Endothelial cell of umbilical vein (primary cell): ENCODE data around the gene RUSF1. TPM values are rescaled to one million over a fixed set of nuclear protein-coding genes. Genes with fewer than 3 reads are reported as not detected.

Source experiments
- BruUV-seq: library from RNA; stranded (reverse); fragments of 400-500 nt; replicated peaks from 2 replicates; lab custom pipeline; 2021; lab: Mats Ljungman, UMichigan
- CTCF ChIA-PET: fragments of 300-600, 350-600 bp; sonication (Branson Sonifier 250); formaldehyde crosslinking; loops from one replicate; lab custom pipeline; 2021; ENCODE audit warnings: antibody characterized with exemption, inconsistent platforms; lab: Charles Lee
- POLR2A ChIA-PET: fragments of 300-600, 350-600 bp; sonication (Branson Sonifier 250); formaldehyde crosslinking; loops from one replicate; lab custom pipeline; 2021; ENCODE audit warnings: antibody characterized with exemption, inconsistent platforms; lab: Charles Lee
- DNase-seq: peaks from one replicate; pipeline ENCODE4 v3.0.0-alpha.2; 2011; ENCODE audit warnings: low read depth, low spot score
- FAIRE-seq: peaks from 2 replicates; lab custom pipeline; 2011; peaks lifted over from hg19 to GRCh38; lab: Jason Lieb, UNC
- H2AFZ ChIP-seq: 2 replicates; pipeline ENCODE4 v1.6.0; 2012; ENCODE audit warnings: low read depth, low read length, control low read depth, inconsistent platforms
- H3K27ac ChIP-seq: 2 replicates; pipeline ENCODE4 v1.5.1; 2011; ENCODE audit warnings: low read depth, mild to moderate bottlenecking, control low read depth, low read length, moderate library complexity; ENCODE audit not compliant: insufficient read depth
- H3K27me3 ChIP-seq, 2 experiments: 2 replicates each; pipeline versions ENCODE4 v1.6.0 to v1.6.1; 2011; ENCODE audit warnings: low read length in 2 of 2, mixed read lengths in 1 of 2; ENCODE audit not compliant: control insufficient read depth in 2 of 2, insufficient read depth in 2 of 2
- H3K36me3 ChIP-seq, 2 experiments: 2 replicates in 1 of 2; 3 replicates in 1 of 2; pipeline ENCODE4 v1.5.1; 2011; ENCODE audit warnings: low read length in 2 of 2, mild to moderate bottlenecking in 1 of 2, moderate library complexity in 1 of 2; ENCODE audit not compliant: control insufficient read depth in 2 of 2, insufficient read depth in 2 of 2; ENCODE audit errors: extremely low read depth in 1 of 2
- H3K4me1 ChIP-seq: 3 replicates; pipeline ENCODE4 v1.5.1; 2011; ENCODE audit warnings: mild to moderate bottlenecking, low read length; ENCODE audit not compliant: control insufficient read depth, insufficient read depth; ENCODE audit errors: extremely low read depth
- H3K4me2 ChIP-seq: 2 replicates; pipeline ENCODE4 v1.6.1; 2011; ENCODE audit warnings: low read length, control low read depth, mixed read lengths; ENCODE audit not compliant: insufficient read depth
- H3K4me3 ChIP-seq, 3 experiments: fragments of 200-600 bp in 1 of 3; sonication (generic), shearing (Covaris generic) in 1 of 3; replicated peaks in 1 of 3; 2 replicates each; pipeline ENCODE4 v1.5.1; 2011 to 2016; ENCODE audit warnings: control low read depth in 3 of 3, low read length in 3 of 3, mild to moderate bottlenecking in 2 of 3, inconsistent platforms in 1 of 3, low read depth in 1 of 3, moderate library complexity in 1 of 3; ENCODE audit not compliant: insufficient read depth in 1 of 3
- H3K79me2 ChIP-seq: 2 replicates; pipeline ENCODE4 v1.6.0; 2012; ENCODE audit warnings: low read length, inconsistent platforms; ENCODE audit not compliant: control insufficient read depth, insufficient read depth
- H3K9ac ChIP-seq: replicated peaks from 2 replicates; pipeline ENCODE3; 2011; ENCODE audit warnings: low read length, control low read depth; ENCODE audit not compliant: insufficient read depth; ENCODE audit errors: extremely low read depth
- H3K9me1 ChIP-seq: replicated peaks from 3 replicates; pipeline ENCODE4 v1.6.0; 2011; ENCODE audit warnings: mild to moderate bottlenecking, low read length; ENCODE audit not compliant: control insufficient read depth, insufficient read depth; ENCODE audit errors: extremely low read depth
- H3K9me3 ChIP-seq: replicated peaks from 2 replicates; pipeline ENCODE4 v1.5.1; 2012; ENCODE audit warnings: low read length, inconsistent platforms; ENCODE audit not compliant: control insufficient read depth, insufficient read depth
- H4K20me1 ChIP-seq: replicated peaks from 2 replicates; pipeline ENCODE3; 2011; ENCODE audit warnings: mild to moderate bottlenecking, low read length; ENCODE audit not compliant: control insufficient read depth, insufficient read depth; ENCODE audit errors: extremely low read depth
- CTCF ChIP-seq, 2 donors: IDR thresholded peaks; 1 replicate in 1 of 2; 2 replicates in 1 of 2; pipeline ENCODE4 v1.5.1; 2011; ENCODE audit warnings: low read length in 2 of 2, mild to moderate bottlenecking in 2 of 2, moderate library complexity in 2 of 2, control low read depth in 1 of 2, inconsistent platforms in 1 of 2, low read depth in 1 of 2; ENCODE audit not compliant: insufficient read depth in 1 of 2; ENCODE audit errors: extremely low read depth in 1 of 2
- EZH2 ChIP-seq: IDR thresholded peaks from 2 replicates; pipeline ENCODE4 v1.6.1; 2012; ENCODE audit warnings: borderline replicate concordance, low read depth, mild to moderate bottlenecking, moderate library complexity, low read length, inconsistent platforms; ENCODE audit not compliant: severe bottlenecking
- FOS ChIP-seq: IDR thresholded peaks from 2 replicates; pipeline ENCODE4 v1.6.1; 2011; ENCODE audit warnings: mild to moderate bottlenecking, low read length, moderate library complexity, borderline replicate concordance; ENCODE audit not compliant: insufficient read depth
- GATA2 ChIP-seq: IDR thresholded peaks from 2 replicates; pipeline ENCODE4 v1.7.0; 2011; ENCODE audit warnings: low read depth, mild to moderate bottlenecking, moderate library complexity, mixed read lengths, low read length; ENCODE audit not compliant: insufficient read length, insufficient read depth
- JUN ChIP-seq: IDR thresholded peaks from 2 replicates; pipeline ENCODE4 v1.6.1; 2011; ENCODE audit warnings: borderline replicate concordance, low read depth; ENCODE audit not compliant: insufficient read length, insufficient read depth
- MYC ChIP-seq: IDR thresholded peaks from one replicate; pipeline ENCODE4 v1.6.1; 2011; ENCODE audit warnings: mild to moderate bottlenecking, low read depth, low read length
- POLR2A ChIP-seq: IDR thresholded peaks from 2 replicates; pipeline ENCODE4 v1.6.1; 2012; ENCODE audit warnings: low read depth, mild to moderate bottlenecking, control low read depth, low read length
- POLR2AphosphoS5 ChIP-seq: IDR thresholded peaks from 2 replicates; pipeline ENCODE4 v1.6.1; 2012; ENCODE audit warnings: low read depth, mild to moderate bottlenecking, control low read depth, low read length, moderate library complexity; ENCODE audit not compliant: insufficient read depth
- dilution Hi-C: fragments of 300-500 bp; cut with MboI; formaldehyde crosslinking; loops from one replicate; pipeline ENCODE4 v1.15.0; 2019; ENCODE audit warnings: low sequenced_read_pairs; ENCODE audit not compliant: extremely low pct_ligation_motif_present
- intact Hi-C: fragments of 100-400 bp; cut with micrococcal nuclease; formaldehyde crosslinking; loops from one replicate; pipeline ENCODE4 v1.10.0; 2022
- polyA plus RNA-seq, 4 experiments: library from polyadenylated mRNA; depleted of rRNA in 3 of 4; stranded (reverse) in 3 of 4; unstranded in 1 of 4; fragments of >200 nt; gene quantifications; 2 replicates each; pipeline versions ENCODE4 v1.2.1 to v1.2.3, GENCODE V29; 2011 to 2012; ENCODE audit warnings: missing spikeins in 1 of 4
- total RNA-seq: library from RNA; stranded (reverse); gene quantifications from 2 replicates; pipeline ENCODE4 v1.2.3, GENCODE V29; 2021
- TF ChIP-seq, protein P1 (sequence below): IDR thresholded peaks from 2 replicates; pipeline ENCODE4 v1.6.1; 2011; ENCODE audit not compliant: insufficient read depth, insufficient read length

The RUSF1 gene
- total and polyA plus RNA-seq, 2 donors (not counting 3 experiments of a cell fraction or from before 2014, with no cell fraction given) = 36.4 to 40.3 TPM

DNA sequence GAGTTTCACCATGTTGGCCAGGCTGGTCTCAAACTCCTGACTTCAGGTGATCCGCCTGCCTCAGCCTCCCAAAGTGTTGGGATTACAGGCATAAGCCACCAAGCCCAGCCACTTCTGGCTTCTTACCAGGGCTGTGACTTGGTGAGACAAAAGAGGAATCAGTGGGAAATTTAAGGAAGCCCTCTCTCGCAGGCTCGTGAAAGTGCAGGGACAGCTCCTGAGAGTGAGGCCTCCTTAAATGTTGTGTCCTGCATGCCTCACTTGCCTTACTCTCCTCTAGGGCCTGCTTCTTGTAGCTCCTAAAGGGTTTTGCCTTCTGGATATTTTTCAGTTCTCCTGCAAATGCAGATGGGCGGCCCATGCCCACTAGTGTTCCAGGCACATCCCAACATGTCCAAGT lies 24.7 kb upstream of the RUSF1 start:
- H3K4me1 ChIP-seq = no peaks in the 10 kb centered on the region
- H3K27ac ChIP-seq = no peak overlapping the region
- dilution Hi-C loops = no loop called here
- no peaks in the 10 kb centered on the region for H3K9me1 ChIP-seq
- H3K4me3 ChIP-seq = no peak overlapping the region
- no peaks in the 10 kb centered on the region for H3K9me3 ChIP-seq
- DNase-seq (no peak), FAIRE-seq (no peak)
- intact Hi-C loops = no loop called here
- BruUV-seq = no TSS peak
- ChIA-PET POLR2A (no interaction called here), CTCF (no interaction called here)
- H3K4me2 ChIP-seq = no peak overlapping the region
- H3K9ac ChIP-seq = no peak overlapping the region
- H4K20me1 ChIP-seq = no peaks in the 10 kb centered on the region
- no peak for TF ChIP-seq EZH2
- no peak for TF ChIP-seq POLR2AphosphoS5
- no peak for TF ChIP-seq JUN
- TF ChIP-seq POLR2A = no peak
- no peak for TF ChIP-seq GATA2
- TF ChIP-seq FOS = no peak
- no peaks in the 10 kb centered on the region for H3K79me2 ChIP-seq
- H3K36me3 ChIP-seq = no peaks in the 10 kb centered on the region
- no peak overlapping the region for H2AFZ ChIP-seq
- peaks cover 27 to 39% of the 10 kb centered on the region in 2 experiments for H3K27me3 ChIP-seq

- dilution Hi-C loops = no loop called here
- no peak overlapping the region for H3K27ac ChIP-seq
- no TSS peak for BruUV-seq
Measured at GRCh38 chr16:31532120-31532519, 23.9 kb upstream of the RUSF1 start.

More at GRCh38 chr16:31532120-31532519, 23.9 kb upstream of the RUSF1 start:
- H3K79me2 ChIP-seq = no peaks in the 10 kb centered on the region
- H4K20me1 ChIP-seq = no peaks in the 10 kb centered on the region
- CTCF ChIA-PET = no interaction called here
- no peaks in the 10 kb centered on the region for H3K9me1 ChIP-seq
- no peaks in the 10 kb centered on the region for H3K36me3 ChIP-seq
- H3K9ac ChIP-seq = no peak overlapping the region
- H3K4me2 ChIP-seq = no peak overlapping the region
- H3K9me3 ChIP-seq = no peaks in the 10 kb centered on the region
- peaks cover 31 to 37% of the 10 kb centered on the region in 2 experiments for H3K27me3 ChIP-seq
- H2AFZ ChIP-seq = no peak overlapping the region
- H3K4me1 ChIP-seq = no peaks in the 10 kb centered on the region
- FAIRE-seq = no peak
- intact Hi-C loops = no loop called here
- TF ChIP-seq EZH2 = no peak
- TF ChIP-seq, protein P1, sequence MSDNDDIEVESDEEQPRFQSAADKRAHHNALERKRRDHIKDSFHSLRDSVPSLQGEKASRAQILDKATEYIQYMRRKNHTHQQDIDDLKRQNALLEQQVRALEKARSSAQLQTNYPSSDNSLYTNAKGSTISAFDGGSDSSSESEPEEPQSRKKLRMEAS = no peak
- TF ChIP-seq FOS = no peak
- no peak for TF ChIP-seq GATA2
- TF ChIP-seq POLR2AphosphoS5 = no peak
- TF ChIP-seq CTCF (IDR thresholded peaks at IDR 0.05; ENCODE audit: extremely low read depth in 1 of 2, insufficient read depth in 1 of 2, low read depth in 1 of 2, low read length in 2 of 2) = no peak
- TF ChIP-seq POLR2A = no peak
- TF ChIP-seq JUN = no peak
- no peak for TF ChIP-seq MYC
- POLR2A ChIA-PET = no interaction called here
- DNase-seq = no peak
- H3K4me3 ChIP-seq = no peak overlapping the region
